ENCODE results near the gene RTP3.

DNA sequence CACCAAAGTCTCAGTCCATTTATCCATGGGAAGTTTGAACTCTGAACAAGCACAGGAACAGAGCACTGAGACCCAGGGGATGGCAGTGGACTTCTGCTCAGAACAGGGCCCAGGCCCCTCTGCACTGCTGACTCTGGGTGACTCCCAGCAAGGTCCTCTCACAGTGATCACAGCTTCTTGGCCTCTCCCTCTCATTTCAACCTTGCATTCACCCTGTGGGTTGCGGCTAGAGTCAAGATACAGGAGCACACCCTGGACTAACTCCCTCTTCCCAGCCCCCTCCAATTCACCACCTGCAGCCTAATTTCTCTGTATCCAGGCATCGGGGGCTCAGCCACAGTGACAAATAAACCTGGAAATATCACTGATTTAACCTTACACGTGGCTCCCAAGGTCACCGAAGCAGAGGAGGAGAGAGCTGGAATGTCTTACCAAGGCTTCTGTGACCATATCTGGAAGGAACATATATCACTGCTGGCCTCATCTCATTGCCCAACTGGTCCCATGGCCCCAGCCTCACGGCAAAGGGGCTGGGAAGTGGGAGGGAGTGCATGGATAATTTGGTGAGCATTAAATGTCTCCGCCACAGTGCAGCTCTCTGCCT lies 1.2 kb downstream of the RTP3 start:
- TF ChIP-seq, protein P1, sequence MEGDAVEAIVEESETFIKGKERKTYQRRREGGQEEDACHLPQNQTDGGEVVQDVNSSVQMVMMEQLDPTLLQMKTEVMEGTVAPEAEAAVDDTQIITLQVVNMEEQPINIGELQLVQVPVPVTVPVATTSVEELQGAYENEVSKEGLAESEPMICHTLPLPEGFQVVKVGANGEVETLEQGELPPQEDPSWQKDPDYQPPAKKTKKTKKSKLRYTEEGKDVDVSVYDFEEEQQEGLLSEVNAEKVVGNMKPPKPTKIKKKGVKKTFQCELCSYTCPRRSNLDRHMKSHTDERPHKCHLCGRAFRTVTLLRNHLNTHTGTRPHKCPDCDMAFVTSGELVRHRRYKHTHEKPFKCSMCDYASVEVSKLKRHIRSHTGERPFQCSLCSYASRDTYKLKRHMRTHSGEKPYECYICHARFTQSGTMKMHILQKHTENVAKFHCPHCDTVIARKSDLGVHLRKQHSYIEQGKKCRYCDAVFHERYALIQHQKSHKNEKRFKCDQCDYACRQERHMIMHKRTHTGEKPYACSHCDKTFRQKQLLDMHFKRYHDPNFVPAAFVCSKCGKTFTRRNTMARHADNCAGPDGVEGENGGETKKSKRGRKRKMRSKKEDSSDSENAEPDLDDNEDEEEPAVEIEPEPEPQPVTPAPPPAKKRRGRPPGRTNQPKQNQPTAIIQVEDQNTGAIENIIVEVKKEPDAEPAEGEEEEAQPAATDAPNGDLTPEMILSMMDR (IDR thresholded peaks at IDR 0.05; ENCODE audit: low read length), result no peak
- TF ChIP-seq EZH2 (optimal IDR thresholded peaks at IDR 0.05; ENCODE audit: low read depth, low read length), result no peak

Data from MM.1S (cell line).